ENCODE results near the gene LRRTM4. TPM values are rescaled to one million over a fixed set of nuclear protein-coding genes. Genes with fewer than 3 reads are reported as not detected.
"Not testable (repeated sequence)": the region's sequence is repeated elsewhere in the genome, so short reads cannot be mapped to it uniquely, and the experiment has no call there.

The LRRTM4 gene
- total and polyA plus RNA-seq, 2 experiments from 2014 or later, result 0.44 to 6.5 TPM

DNA sequence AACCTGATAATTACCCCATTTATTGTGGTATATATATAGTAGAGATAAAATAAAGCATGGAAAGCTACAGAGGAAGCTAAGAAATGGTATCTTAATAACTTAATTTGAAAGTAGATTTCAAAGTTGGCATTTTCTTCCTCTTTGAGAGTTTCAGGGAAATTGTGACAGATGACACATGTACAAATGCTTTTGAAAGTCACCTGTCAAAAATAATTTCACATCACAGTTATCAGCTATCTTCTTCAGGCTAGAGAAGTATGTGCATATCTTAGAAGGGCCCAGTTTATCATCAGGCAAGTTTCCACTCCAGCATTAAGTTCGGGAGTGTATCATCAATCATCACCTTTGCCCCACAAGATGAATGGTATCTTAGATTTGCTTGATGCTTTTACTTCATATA is 457.9 kb downstream of the LRRTM4 start:
- Histone ChIP-seq H3K36me3 (replicated peaks; ENCODE audit: insufficient read depth, low read depth) (no peaks in the 10 kb centered on the region), H3K4me1 (ENCODE audit: insufficient read depth) (no peaks in the 10 kb centered on the region), H4K20me1 (ENCODE audit: insufficient read depth, poor library complexity, severe bottlenecking) (no peaks in the 10 kb centered on the region), H3K9me3 (ENCODE audit: low read depth) (no peaks in the 10 kb centered on the region), H3K9me2 (replicated peaks; ENCODE audit: insufficient read depth) (no peaks in the 10 kb centered on the region), H3K27ac (no peak overlapping the region), H3K27me3 (no peaks in the 10 kb centered on the region), H3K4me3 (no peak overlapping the region), H2AFZ (no peak overlapping the region), H3K4me2 (no peak overlapping the region), H3K79me2 (no peaks in the 10 kb centered on the region)
- no peak for DNase-seq (ENCODE audit: low spot score)
- TF ChIP-seq EZH2phosphoT487 (IDR thresholded peaks at IDR 0.05; ENCODE audit: low read depth, severe bottlenecking, unreplicated experiment), result no peak
- TF ChIP-seq EZH2 (IDR thresholded peaks at IDR 0.05; ENCODE audit: borderline replicate concordance), result no peak
- TF ChIP-seq, protein P1, sequence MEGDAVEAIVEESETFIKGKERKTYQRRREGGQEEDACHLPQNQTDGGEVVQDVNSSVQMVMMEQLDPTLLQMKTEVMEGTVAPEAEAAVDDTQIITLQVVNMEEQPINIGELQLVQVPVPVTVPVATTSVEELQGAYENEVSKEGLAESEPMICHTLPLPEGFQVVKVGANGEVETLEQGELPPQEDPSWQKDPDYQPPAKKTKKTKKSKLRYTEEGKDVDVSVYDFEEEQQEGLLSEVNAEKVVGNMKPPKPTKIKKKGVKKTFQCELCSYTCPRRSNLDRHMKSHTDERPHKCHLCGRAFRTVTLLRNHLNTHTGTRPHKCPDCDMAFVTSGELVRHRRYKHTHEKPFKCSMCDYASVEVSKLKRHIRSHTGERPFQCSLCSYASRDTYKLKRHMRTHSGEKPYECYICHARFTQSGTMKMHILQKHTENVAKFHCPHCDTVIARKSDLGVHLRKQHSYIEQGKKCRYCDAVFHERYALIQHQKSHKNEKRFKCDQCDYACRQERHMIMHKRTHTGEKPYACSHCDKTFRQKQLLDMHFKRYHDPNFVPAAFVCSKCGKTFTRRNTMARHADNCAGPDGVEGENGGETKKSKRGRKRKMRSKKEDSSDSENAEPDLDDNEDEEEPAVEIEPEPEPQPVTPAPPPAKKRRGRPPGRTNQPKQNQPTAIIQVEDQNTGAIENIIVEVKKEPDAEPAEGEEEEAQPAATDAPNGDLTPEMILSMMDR (IDR thresholded peaks at IDR 0.05; ENCODE audit: poor library complexity), result no peak
- 77% methylated on average over 1 of the region's 1 CpG for WGBS (ENCODE audit: low lambda C conversion rate, missing lambda C conversion rate)

DNA sequence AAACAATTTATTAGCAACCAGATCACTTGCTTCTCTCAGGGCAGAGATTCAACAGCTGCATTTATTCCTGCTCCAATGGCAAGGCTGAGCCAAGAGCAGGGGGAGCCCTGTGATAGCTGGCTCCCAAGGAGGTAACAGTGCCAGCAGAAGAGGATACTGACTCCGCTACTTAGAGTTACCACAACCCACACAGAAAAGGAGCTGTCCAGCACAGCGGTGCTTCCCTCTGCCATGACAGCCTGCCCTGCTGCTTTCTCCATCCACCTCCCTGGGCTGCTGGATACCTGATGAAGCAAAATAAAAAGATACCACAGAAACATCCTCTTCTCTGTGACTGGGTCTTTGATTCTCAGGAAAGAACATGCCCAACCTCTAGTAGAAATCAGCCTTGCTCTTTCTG is 467.2 kb downstream of the LRRTM4 start:
- H3K36me3 ChIP-seq (replicated peaks; ENCODE audit: insufficient read depth, low read depth), result no peaks in the 10 kb centered on the region
- no peaks in the 10 kb centered on the region for H3K79me2 ChIP-seq
- H3K9me2 ChIP-seq (replicated peaks; ENCODE audit: insufficient read depth), result no peaks in the 10 kb centered on the region
- 65% methylated on average over 2 of the region's 2 CpGs for WGBS (ENCODE audit: low lambda C conversion rate, missing lambda C conversion rate)
- no peaks in the 10 kb centered on the region for H4K20me1 ChIP-seq (ENCODE audit: insufficient read depth, poor library complexity, severe bottlenecking)
- no peak overlapping the region for H3K4me2 ChIP-seq
- TF ChIP-seq, protein P1 (IDR thresholded peaks at IDR 0.05; ENCODE audit: poor library complexity), result no peak
- no peak overlapping the region for H3K27ac ChIP-seq
- peak; percentile 29 for DNase-seq (ENCODE audit: low spot score)
- H2AFZ ChIP-seq, result no peak overlapping the region
- H3K27me3 ChIP-seq, result no peaks in the 10 kb centered on the region
- no peaks in the 10 kb centered on the region for H3K9me3 ChIP-seq (ENCODE audit: low read depth)
- no peaks in the 10 kb centered on the region for H3K4me1 ChIP-seq (ENCODE audit: insufficient read depth)
- no peak overlapping the region for H3K4me3 ChIP-seq

DNA sequence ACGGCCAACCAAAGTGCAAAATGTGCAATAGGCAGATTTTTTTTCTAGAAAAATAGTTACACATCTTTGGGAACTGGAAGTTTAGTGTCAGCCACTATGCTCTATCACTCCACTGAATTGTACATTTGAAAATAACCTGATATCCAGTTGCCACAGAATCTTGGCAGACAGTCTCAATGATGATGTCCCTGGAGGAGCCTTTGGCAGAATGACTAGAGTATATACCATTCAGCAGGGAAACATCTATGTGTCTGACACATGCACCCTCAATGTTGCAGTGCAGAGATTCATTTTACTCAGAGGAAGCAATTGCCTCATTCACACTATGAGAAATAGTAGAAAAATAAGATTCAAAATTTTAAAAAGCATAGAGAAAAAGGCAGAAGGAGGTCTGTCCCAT is 475.8 kb downstream of the LRRTM4 start:
- Histone ChIP-seq H3K79me2 (no peaks in the 10 kb centered on the region), H3K9me2 (replicated peaks; ENCODE audit: insufficient read depth) (no peaks in the 10 kb centered on the region), H3K36me3 (replicated peaks; ENCODE audit: insufficient read depth, low read depth) (no peaks in the 10 kb centered on the region), H4K20me1 (ENCODE audit: insufficient read depth, poor library complexity, severe bottlenecking) (no peaks in the 10 kb centered on the region), H3K9me3 (ENCODE audit: low read depth) (no peaks in the 10 kb centered on the region), H2AFZ (no peak overlapping the region), H3K4me2 (no peak overlapping the region), H3K27ac (no peak overlapping the region), H3K27me3 (no peaks in the 10 kb centered on the region), H3K4me1 (ENCODE audit: insufficient read depth) (no peaks in the 10 kb centered on the region), H3K4me3 (no peak overlapping the region)
- TF ChIP-seq, protein P1 (IDR thresholded peaks at IDR 0.05; ENCODE audit: poor library complexity), result no peak
- no peak for TF ChIP-seq EZH2 (IDR thresholded peaks at IDR 0.05; ENCODE audit: borderline replicate concordance)
- no peak for TF ChIP-seq EZH2phosphoT487 (IDR thresholded peaks at IDR 0.05; ENCODE audit: low read depth, severe bottlenecking, unreplicated experiment)
- WGBS (ENCODE audit: low lambda C conversion rate, missing lambda C conversion rate), result 69% methylated on average over 1 of the region's 1 CpG
- no peak for DNase-seq (ENCODE audit: low spot score)

- not testable (repeated sequence) for H3K36me3 ChIP-seq (replicated peaks; ENCODE audit: insufficient read depth, low read depth); H3K4me1 ChIP-seq (ENCODE audit: insufficient read depth); H3K9me2 ChIP-seq (replicated peaks; ENCODE audit: insufficient read depth); H3K4me3 ChIP-seq; H3K9me3 ChIP-seq (ENCODE audit: low read depth); H3K4me2 ChIP-seq; H2AFZ ChIP-seq; H3K27ac ChIP-seq; H3K79me2 ChIP-seq; H3K27me3 ChIP-seq; DNase-seq (ENCODE audit: low spot score); H4K20me1 ChIP-seq (ENCODE audit: insufficient read depth, poor library complexity, severe bottlenecking)
- 77% methylated on average over 2 of the region's 2 CpGs for WGBS (ENCODE audit: low lambda C conversion rate, missing lambda C conversion rate)
Observed at GRCh38 chr2:77045456-77045855, 476.7 kb downstream of the LRRTM4 start.

Data from hepatocyte (in vitro differentiated cells).